Daoy (cell line): ENCODE results near the gene TTC39C. TPM values are rescaled to one million over a fixed set of nuclear protein-coding genes. Genes with fewer than 3 reads are reported as not detected.
"Not testable (repeated sequence)": the region's sequence is repeated elsewhere in the genome, so short reads cannot be mapped to it uniquely, and the experiment has no call there.

Experiments
- DNase-seq: peaks from one replicate; pipeline ENCODE4 v3.0.0-alpha.2; 2015; ENCODE audit warnings: low read depth
- total RNA-seq: library from RNA; depleted of rRNA; stranded (reverse); fragments of >200 nt; shearing (Covaris generic); gene quantifications from 2 replicates; pipeline ENCODE4 v1.2.3, GENCODE V29; 2014

Gene TTC39C
- total RNA-seq, 1 experiment from 2014 or later = 18.3 TPM

DNA sequence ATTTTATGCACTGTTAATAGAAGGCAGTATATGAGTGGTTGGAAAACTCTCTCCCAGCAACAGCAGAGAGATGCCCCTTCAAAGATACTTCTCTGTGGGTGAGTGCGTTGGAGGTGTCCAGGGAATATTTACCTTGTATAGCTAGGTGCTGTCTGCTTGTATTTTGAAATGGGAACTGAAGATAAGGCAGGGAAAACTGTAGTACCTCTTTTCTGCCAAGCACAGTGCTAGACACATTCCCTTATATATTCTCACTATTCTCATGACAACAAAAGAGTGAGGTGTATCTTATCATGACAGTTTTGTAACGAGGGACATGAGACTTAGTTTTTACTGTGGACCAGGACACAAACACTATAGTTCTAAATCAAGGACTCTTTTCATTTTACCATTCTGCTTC is 2.1 kb downstream of the TTC39C start:
- DNase-seq = no peak

DNA sequence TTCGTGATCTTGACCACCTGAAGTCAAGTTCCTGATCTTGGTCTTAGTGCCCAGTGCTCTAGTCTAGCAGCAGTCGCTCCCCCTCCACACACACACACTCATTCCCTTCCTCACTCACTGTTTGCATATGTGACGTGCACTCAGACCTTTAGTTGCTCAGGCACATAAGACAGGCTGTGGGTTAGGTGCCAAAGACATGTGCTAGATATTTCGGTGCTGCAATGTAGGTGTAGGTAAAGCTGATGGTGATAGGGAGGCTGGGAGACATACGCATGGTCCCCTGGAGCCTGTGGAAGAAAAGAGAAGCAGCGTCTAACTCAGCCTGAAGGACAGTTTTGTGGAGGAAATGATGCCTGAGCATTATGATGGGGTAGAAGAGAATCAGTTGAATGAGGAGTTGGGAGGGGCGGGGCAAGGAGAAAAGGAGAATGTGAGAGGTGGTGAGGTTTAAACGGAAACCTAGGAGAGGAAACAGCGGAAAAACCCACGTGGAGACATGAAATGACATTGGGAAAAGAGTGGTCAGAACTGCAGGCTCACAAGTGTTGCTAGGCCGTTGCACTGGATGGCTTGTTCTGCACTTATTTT is 3.8 kb downstream of the TTC39C start:
- DNase-seq = no peak

DNA sequence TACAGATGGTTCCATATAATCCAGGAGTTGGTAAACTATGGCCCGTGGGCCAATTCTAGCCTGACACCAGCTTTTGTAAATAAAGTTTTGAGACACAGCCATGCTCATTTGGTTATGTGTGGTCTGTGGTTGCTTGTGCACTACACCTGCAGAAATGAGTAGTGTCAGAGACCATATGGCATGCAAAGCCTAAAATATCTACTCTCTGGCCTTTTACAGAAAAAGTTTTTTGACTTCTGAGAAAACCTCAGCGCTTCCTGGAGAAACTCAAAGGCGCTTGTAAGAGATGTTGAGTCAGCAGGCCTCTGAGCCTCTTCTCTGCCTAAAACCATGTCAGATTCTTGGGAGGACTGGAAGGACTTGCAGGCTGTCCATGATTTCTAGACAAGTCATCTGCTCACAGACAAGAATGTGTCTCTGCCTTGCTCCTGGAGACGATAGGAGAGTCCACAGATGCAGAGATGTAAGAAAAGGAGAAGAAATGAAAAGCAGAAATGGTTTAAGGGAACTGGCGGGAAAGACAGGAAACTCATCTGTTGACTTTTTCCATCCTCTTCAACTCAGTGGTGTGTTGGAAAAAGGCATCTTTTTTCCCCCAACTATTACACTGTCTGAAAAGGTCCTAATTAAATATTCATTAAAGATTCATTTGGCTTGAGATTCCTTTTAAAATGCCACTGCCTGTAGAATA is 5.2 kb downstream of the TTC39C start:
- DNase-seq = no peak

DNA sequence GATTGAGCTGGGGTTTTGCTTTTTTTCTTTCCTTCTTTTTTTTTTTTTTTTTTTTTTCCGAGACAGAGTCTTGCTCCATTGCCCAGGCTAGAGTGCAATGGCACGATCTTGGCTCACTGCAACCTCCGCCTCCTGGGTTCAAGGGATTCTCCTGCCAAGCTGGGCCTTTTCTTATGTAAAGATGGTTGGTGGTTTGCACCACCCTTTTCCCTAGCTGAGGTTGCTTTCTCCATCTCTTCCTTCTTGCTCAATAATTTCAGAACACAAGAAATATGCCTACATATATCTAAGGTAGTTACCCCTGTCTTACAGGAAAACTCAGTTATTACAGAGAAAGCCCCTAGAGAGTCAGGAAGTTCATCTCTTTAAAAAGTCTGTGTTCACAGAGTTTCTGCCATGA is 7.0 kb downstream of the TTC39C start:
- DNase-seq = no peak

GRCh38 chr18:24022161-24022560 is 7.6 kb downstream of the TTC39C start:
- peak; percentile 23 for DNase-seq

DNA sequence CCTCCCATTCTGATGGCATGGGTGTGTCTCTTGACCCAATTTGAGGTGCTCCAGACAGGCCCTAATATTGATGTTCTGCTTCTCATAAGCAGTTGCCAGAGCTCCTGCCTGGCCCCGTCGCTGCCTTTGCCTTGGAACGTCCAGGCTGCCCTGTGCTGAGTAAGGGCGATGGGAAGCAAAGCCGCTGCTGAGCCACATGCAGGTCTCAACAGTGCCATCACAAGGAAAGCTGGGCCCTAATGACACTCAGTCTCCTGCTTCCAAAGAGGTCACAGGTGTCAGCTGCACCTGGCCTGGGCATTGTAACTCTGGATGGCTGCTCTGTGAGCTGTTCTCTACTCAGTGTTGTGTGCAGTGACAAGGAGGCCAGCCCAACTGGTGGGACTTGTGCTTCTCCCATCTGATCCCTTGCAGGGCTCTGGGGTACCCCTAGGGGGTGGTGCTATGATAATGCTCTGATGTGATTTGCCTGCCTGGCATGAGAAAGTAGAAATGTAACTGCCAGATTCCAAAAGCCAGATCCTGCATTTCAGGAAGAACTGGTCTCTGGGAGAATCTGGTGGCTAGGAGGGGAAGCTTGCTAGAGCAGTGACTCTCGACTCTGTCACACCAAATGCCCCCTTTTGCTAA is 8.7 kb downstream of the TTC39C start:
- no peak for DNase-seq

DNA sequence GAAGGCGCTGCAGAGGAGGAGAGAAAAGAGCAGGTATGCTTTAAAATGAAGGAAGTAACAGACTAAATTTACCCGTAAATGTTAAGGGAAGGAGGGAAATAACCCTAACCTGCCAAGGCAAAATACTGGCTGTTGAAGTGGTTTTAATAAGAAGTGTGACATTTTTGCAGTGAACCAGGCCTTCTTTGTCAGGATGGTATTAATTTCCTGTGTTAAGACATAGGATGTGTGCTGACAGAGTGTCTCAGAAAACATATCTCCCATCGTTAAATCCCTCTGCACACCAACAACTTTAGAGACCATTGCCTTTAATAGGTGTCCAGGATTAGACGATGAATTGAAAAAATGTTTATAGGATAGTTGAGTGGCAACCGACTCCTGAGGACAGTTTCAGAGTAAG is 9.9 kb downstream of the TTC39C start:
- DNase-seq = no peak

GRCh38 chr18:24026457-24026856 is 11.9 kb downstream of the TTC39C start:
- DNase-seq = no peak

- peak; percentile 71 for DNase-seq
Observed at GRCh38 chr18:24027156-24027827, 12.7 kb downstream of the TTC39C start.

- not testable (repeated sequence) for DNase-seq
Observed at GRCh38 chr18:24028946-24029345, 14.4 kb downstream of the TTC39C start.

DNA sequence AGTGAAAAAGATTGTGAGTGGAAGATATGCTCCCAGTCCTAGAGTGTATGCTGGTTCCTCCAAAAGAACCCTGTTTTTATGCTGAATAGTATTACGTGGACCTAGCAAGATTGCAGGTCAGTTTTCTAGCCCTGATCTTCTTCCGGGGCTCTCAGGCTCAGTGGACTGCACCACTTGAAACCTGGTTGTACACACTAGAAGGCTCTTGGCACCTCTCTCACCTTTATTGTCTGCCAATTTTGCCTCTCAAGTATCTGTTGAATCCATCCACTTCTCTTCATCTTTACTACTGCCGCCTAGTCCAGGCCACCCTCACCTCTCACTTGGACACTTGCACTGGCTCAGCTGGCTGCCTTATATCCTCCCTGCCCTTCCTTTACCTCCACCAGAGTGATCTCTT is 16.8 kb downstream of the TTC39C start:
- no peak for DNase-seq

- no peak for DNase-seq
Observed at GRCh38 chr18:24031916-24032315, 17.4 kb downstream of the TTC39C start.

GRCh38 chr18:24033641-24034412 is 19.3 kb downstream of the TTC39C start:
- no peak for DNase-seq

DNA sequence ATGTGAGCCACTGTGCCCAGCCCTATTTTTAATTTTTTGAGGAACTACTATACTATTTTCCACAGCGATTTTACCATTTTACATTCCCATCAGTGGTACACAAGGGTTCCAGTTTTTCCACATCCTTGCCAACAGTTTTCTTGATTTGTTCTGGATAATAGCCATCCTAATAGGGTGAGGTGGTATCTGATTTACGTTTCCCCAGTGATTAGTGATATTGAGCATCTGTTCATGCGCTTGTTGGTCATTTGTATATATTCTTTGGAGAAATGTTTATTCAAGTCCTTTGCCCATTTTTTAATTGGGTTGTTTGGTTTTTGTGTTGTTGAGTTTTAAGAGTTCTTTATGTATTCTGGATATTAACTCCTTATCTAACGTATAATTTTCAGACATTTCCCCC is 20.8 kb downstream of the TTC39C start:
- no peak for DNase-seq

DNA sequence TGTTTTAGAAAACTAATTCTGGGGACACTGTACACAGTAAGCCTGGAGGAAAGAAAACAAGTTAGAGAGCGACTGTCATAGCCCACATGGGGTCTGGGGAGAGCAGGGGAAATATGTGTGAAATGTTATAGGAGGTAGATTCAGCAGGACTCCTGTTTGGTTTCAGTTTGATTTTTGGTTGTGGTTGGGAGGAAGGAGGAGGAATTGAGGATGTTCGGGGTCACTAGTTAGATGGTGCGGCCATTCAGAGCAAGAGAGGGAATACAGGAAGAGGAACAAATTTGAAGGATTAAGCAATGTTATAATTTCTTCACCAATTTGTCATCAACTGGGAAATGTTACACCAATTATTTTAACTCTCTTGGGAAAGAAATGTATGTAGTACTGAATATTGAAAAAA is 25.1 kb downstream of the TTC39C start:
- DNase-seq = no peak

GRCh38 chr18:24041691-24042090 is 27.1 kb downstream of the TTC39C start:
- DNase-seq = no peak

DNA sequence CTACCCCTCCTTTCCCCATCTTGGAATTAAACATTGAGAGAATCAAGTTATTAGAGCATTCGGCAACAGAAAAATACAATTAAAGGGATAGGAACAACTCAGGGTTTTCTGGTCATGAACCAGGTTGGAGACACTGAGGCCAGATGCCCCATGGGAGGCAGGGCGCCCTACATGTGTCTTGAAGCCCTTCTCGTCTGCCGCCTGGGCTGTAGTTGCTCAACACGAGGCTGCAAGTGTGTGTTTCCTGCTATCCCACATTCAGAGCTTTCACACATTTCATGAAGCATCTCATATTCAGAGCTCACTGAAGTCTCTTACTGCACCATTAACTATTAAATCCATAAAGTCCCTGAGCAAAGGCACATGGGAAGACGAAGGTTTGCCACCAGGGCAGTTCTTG is 28.8 kb downstream of the TTC39C start:
- no peak for DNase-seq

DNA sequence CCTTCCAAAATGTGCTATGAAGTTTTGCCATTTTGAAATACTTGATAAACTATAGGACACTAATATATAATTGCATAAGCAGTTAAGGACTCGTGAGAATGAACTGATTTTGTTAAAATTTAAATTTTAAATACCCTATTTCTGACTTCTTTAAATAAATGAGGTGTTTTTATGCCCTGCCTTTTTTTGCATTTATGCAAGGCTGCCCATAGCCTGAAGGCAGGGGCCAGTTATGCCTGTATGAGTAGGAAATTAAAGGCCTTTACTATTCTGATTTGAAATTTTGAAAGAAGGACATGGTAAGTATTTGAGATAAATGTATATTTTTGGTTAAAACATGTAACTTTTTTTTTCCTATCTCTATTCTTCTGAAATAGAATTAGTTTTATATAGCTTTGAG is 33.7 kb downstream of the TTC39C start:
- no peak for DNase-seq

GRCh38 chr18:24049142-24049541 is 34.6 kb downstream of the TTC39C start:
- no peak for DNase-seq

GRCh38 chr18:24051031-24051947 is 36.7 kb downstream of the TTC39C start:
- DNase-seq = no peak

GRCh38 chr18:24052053-24052452 is 37.5 kb downstream of the TTC39C start:
- DNase-seq = no peak
